ENCODE data around the gene PHKB.

The PHKB gene

DNA sequence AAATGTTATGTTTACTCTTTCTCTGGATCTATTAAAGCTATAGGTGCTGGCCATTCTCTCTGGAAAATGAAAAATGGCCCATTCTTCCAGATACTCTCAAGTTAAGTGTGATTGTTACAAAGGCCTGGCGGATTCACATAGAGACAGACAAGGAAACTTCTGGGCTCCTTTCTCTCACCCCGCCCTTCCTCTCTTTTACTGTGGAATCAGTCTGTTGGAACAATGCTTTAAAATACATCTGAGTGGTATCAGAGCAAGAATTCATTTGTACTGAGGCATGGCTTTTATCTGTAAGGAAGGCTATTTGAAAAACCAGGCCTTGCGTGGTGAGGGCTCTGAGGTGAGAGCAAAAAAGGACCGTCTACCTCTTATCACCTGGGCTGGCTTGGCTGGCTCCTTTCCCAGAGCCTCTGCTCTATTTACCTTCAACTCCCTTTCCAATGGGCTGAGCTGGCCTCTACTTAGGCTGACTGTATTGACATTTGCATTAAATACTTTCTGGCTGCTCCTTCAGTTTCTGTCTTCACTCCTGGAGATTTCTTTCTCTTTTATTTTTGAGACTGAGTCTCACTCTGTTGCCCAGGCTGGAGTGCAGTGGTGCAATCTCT, 274.0 kb downstream of the PHKB start:
- no peak for DNase-seq

GRCh38 chr16:47750371-47750770, 289.2 kb downstream of the PHKB start:
- DNase-seq = no peak
